Endothelial cell of umbilical vein (primary cell): Measurements from ENCODE around the gene LACTB. TPM values are rescaled to one million over a fixed set of nuclear protein-coding genes. Genes with fewer than 3 reads are reported as not detected.
"Not testable (repeated sequence)": the region's sequence is repeated elsewhere in the genome, so short reads cannot be mapped to it uniquely, and the experiment has no call there.

Source experiments
- BruUV-seq: library from RNA; stranded (reverse); fragments of 400-500 nt; replicated peaks from 2 replicates; lab custom pipeline; 2021; lab: Mats Ljungman, UMichigan
- CTCF ChIA-PET: fragments of 300-600, 350-600 bp; sonication (Branson Sonifier 250); formaldehyde crosslinking; loops from one replicate; lab custom pipeline; 2021; ENCODE audit warnings: antibody characterized with exemption, inconsistent platforms; lab: Charles Lee
- POLR2A ChIA-PET: fragments of 300-600, 350-600 bp; sonication (Branson Sonifier 250); formaldehyde crosslinking; loops from one replicate; lab custom pipeline; 2021; ENCODE audit warnings: antibody characterized with exemption, inconsistent platforms; lab: Charles Lee
- DNase-seq: peaks from one replicate; pipeline ENCODE4 v3.0.0-alpha.2; 2011; ENCODE audit warnings: low read depth, low spot score
- FAIRE-seq: peaks from 2 replicates; lab custom pipeline; 2011; peaks lifted over from hg19 to GRCh38; lab: Jason Lieb, UNC
- H2AFZ ChIP-seq: 2 replicates; pipeline ENCODE4 v1.6.0; 2012; ENCODE audit warnings: low read depth, low read length, control low read depth, inconsistent platforms
- H3K27ac ChIP-seq: 2 replicates; pipeline ENCODE4 v1.5.1; 2011; ENCODE audit warnings: low read depth, mild to moderate bottlenecking, control low read depth, low read length, moderate library complexity; ENCODE audit not compliant: insufficient read depth
- H3K27me3 ChIP-seq, 2 experiments: 2 replicates each; pipeline versions ENCODE4 v1.6.0 to v1.6.1; 2011; ENCODE audit warnings: low read length in 2 of 2, mixed read lengths in 1 of 2; ENCODE audit not compliant: control insufficient read depth in 2 of 2, insufficient read depth in 2 of 2
- H3K36me3 ChIP-seq, 2 experiments: 2 replicates in 1 of 2; 3 replicates in 1 of 2; pipeline ENCODE4 v1.5.1; 2011; ENCODE audit warnings: low read length in 2 of 2, mild to moderate bottlenecking in 1 of 2, moderate library complexity in 1 of 2; ENCODE audit not compliant: control insufficient read depth in 2 of 2, insufficient read depth in 2 of 2; ENCODE audit errors: extremely low read depth in 1 of 2
- H3K4me1 ChIP-seq: 3 replicates; pipeline ENCODE4 v1.5.1; 2011; ENCODE audit warnings: mild to moderate bottlenecking, low read length; ENCODE audit not compliant: control insufficient read depth, insufficient read depth; ENCODE audit errors: extremely low read depth
- H3K4me2 ChIP-seq: 2 replicates; pipeline ENCODE4 v1.6.1; 2011; ENCODE audit warnings: low read length, control low read depth, mixed read lengths; ENCODE audit not compliant: insufficient read depth
- H3K4me3 ChIP-seq, 3 experiments: fragments of 200-600 bp in 1 of 3; sonication (generic), shearing (Covaris generic) in 1 of 3; replicated peaks in 1 of 3; 2 replicates each; pipeline ENCODE4 v1.5.1; 2011 to 2016; ENCODE audit warnings: control low read depth in 3 of 3, low read length in 3 of 3, mild to moderate bottlenecking in 2 of 3, inconsistent platforms in 1 of 3, low read depth in 1 of 3, moderate library complexity in 1 of 3; ENCODE audit not compliant: insufficient read depth in 1 of 3
- H3K79me2 ChIP-seq: 2 replicates; pipeline ENCODE4 v1.6.0; 2012; ENCODE audit warnings: low read length, inconsistent platforms; ENCODE audit not compliant: control insufficient read depth, insufficient read depth
- H3K9ac ChIP-seq: replicated peaks from 2 replicates; pipeline ENCODE3; 2011; ENCODE audit warnings: low read length, control low read depth; ENCODE audit not compliant: insufficient read depth; ENCODE audit errors: extremely low read depth
- H3K9me1 ChIP-seq: replicated peaks from 3 replicates; pipeline ENCODE4 v1.6.0; 2011; ENCODE audit warnings: mild to moderate bottlenecking, low read length; ENCODE audit not compliant: control insufficient read depth, insufficient read depth; ENCODE audit errors: extremely low read depth
- H3K9me3 ChIP-seq: replicated peaks from 2 replicates; pipeline ENCODE4 v1.5.1; 2012; ENCODE audit warnings: low read length, inconsistent platforms; ENCODE audit not compliant: control insufficient read depth, insufficient read depth
- H4K20me1 ChIP-seq: replicated peaks from 2 replicates; pipeline ENCODE3; 2011; ENCODE audit warnings: mild to moderate bottlenecking, low read length; ENCODE audit not compliant: control insufficient read depth, insufficient read depth; ENCODE audit errors: extremely low read depth
- GATA2 ChIP-seq: IDR thresholded peaks from 2 replicates; pipeline ENCODE4 v1.7.0; 2011; ENCODE audit warnings: low read depth, mild to moderate bottlenecking, moderate library complexity, mixed read lengths, low read length; ENCODE audit not compliant: insufficient read length, insufficient read depth
- POLR2AphosphoS5 ChIP-seq: IDR thresholded peaks from 2 replicates; pipeline ENCODE4 v1.6.1; 2012; ENCODE audit warnings: low read depth, mild to moderate bottlenecking, control low read depth, low read length, moderate library complexity; ENCODE audit not compliant: insufficient read depth
- dilution Hi-C: fragments of 300-500 bp; cut with MboI; formaldehyde crosslinking; loops from one replicate; pipeline ENCODE4 v1.15.0; 2019; ENCODE audit warnings: low sequenced_read_pairs; ENCODE audit not compliant: extremely low pct_ligation_motif_present
- intact Hi-C: fragments of 100-400 bp; cut with micrococcal nuclease; formaldehyde crosslinking; loops from one replicate; pipeline ENCODE4 v1.10.0; 2022
- polyA plus RNA-seq, 4 experiments: library from polyadenylated mRNA; depleted of rRNA in 3 of 4; stranded (reverse) in 3 of 4; unstranded in 1 of 4; fragments of >200 nt; gene quantifications; 2 replicates each; pipeline versions ENCODE4 v1.2.1 to v1.2.3, GENCODE V29; 2011 to 2012; ENCODE audit warnings: missing spikeins in 1 of 4
- total RNA-seq: library from RNA; stranded (reverse); gene quantifications from 2 replicates; pipeline ENCODE4 v1.2.3, GENCODE V29; 2021
- TF ChIP-seq, protein P1 (sequence below), 2 donors: IDR thresholded peaks; 1 replicate in 1 of 2; 2 replicates in 1 of 2; pipeline ENCODE4 v1.5.1; 2011; ENCODE audit warnings: low read length in 2 of 2, mild to moderate bottlenecking in 2 of 2, moderate library complexity in 2 of 2, control low read depth in 1 of 2, inconsistent platforms in 1 of 2, low read depth in 1 of 2; ENCODE audit not compliant: insufficient read depth in 1 of 2; ENCODE audit errors: extremely low read depth in 1 of 2

Gene LACTB
- total and polyA plus RNA-seq, 2 donors (not counting 3 experiments of a cell fraction or from before 2014, with no cell fraction given) = 14.0 to 26.1 TPM

GRCh38 chr15:63104727-63105126 lies 16.9 kb upstream of the LACTB start:
- CTCF ChIA-PET = no interaction called here
- TF ChIP-seq, protein P1, sequence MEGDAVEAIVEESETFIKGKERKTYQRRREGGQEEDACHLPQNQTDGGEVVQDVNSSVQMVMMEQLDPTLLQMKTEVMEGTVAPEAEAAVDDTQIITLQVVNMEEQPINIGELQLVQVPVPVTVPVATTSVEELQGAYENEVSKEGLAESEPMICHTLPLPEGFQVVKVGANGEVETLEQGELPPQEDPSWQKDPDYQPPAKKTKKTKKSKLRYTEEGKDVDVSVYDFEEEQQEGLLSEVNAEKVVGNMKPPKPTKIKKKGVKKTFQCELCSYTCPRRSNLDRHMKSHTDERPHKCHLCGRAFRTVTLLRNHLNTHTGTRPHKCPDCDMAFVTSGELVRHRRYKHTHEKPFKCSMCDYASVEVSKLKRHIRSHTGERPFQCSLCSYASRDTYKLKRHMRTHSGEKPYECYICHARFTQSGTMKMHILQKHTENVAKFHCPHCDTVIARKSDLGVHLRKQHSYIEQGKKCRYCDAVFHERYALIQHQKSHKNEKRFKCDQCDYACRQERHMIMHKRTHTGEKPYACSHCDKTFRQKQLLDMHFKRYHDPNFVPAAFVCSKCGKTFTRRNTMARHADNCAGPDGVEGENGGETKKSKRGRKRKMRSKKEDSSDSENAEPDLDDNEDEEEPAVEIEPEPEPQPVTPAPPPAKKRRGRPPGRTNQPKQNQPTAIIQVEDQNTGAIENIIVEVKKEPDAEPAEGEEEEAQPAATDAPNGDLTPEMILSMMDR (IDR thresholded peaks at IDR 0.05; ENCODE audit: extremely low read depth in 1 of 2, insufficient read depth in 1 of 2, low read depth in 1 of 2, low read length in 2 of 2) = no peak
- TF ChIP-seq POLR2AphosphoS5 = no peak
- TF ChIP-seq GATA2 = no peak
- intact Hi-C loops = no loop called here
- no peak for DNase-seq
- Histone ChIP-seq H3K36me3 (no peaks in the 10 kb centered on the region), H2AFZ (no peak overlapping the region), H3K4me3 (no peak overlapping the region), H3K4me1 (peaks cover 3% of the 10 kb centered on the region), H3K9ac (no peak overlapping the region), H3K9me1 (no peaks in the 10 kb centered on the region), H3K9me3 (no peaks in the 10 kb centered on the region), H4K20me1 (no peaks in the 10 kb centered on the region), H3K27me3 (no peaks in the 10 kb centered on the region), H3K27ac (no peak overlapping the region), H3K4me2 (no peak overlapping the region), H3K79me2 (no peaks in the 10 kb centered on the region)
- BruUV-seq = no TSS peak
- dilution Hi-C loops = no loop called here
- POLR2A ChIA-PET = no interaction called here
- FAIRE-seq = no peak

DNA sequence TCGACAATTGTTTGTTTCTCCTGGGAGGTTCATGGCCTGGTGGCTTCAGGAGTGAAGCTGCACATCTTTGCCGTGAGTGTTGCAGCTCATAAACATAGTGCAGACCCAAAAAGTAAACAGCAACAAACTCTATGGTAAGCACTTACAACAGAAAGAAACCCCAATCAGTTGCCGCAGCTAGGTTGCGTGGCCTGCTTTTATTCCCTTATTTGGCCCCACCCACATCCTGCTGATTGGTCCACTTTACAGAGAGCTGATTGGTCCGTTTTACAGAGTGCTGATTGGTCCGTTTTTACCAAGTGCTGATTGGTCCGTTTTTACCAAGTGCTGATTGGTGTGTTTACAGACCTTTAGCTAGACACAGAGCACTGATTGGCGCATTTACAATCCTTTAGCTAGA lies 16.3 kb upstream of the LACTB start:
- H3K27me3 ChIP-seq, dilution Hi-C loops, H4K20me1 ChIP-seq, H3K4me1 ChIP-seq, H3K9ac ChIP-seq, H2AFZ ChIP-seq, DNase-seq, CTCF ChIA-PET, H3K79me2 ChIP-seq, H3K27ac ChIP-seq, H3K9me3 ChIP-seq, POLR2A ChIA-PET, H3K9me1 ChIP-seq, H3K4me2 ChIP-seq, intact Hi-C loops, H3K4me3 ChIP-seq, FAIRE-seq, H3K36me3 ChIP-seq, BruUV-seq: not testable (repeated sequence)
